Ishikawa (cell line): ENCODE results near the gene PDXDC1.

Experiments used
- CEBPB ChIP-seq: IDR thresholded peaks from 2 replicates; pipeline ENCODE4 v1.6.1; 2012
- CREB1 ChIP-seq: IDR thresholded peaks from 2 replicates; pipeline ENCODE4 v1.6.1; 2012; ENCODE audit warnings: low read depth
- EP300 ChIP-seq: IDR thresholded peaks from 2 replicates; pipeline ENCODE4 v1.6.1; 2012; ENCODE audit warnings: borderline replicate concordance
- MAX ChIP-seq: IDR thresholded peaks from 2 replicates; pipeline ENCODE4 v1.6.1; 2012
- NFIC ChIP-seq: IDR thresholded peaks from 2 replicates; pipeline ENCODE4 v1.6.1; 2012
- REST ChIP-seq: IDR thresholded peaks from 2 replicates; pipeline ENCODE4 v1.6.1; 2012; ENCODE audit warnings: low read depth, mild to moderate bottlenecking
- TCF12 ChIP-seq: IDR thresholded peaks from 2 replicates; pipeline ENCODE4 v1.6.1; 2012; ENCODE audit warnings: low read depth
- TEAD4 ChIP-seq: IDR thresholded peaks from 2 replicates; pipeline ENCODE4 v1.6.1; 2012
- USF1 ChIP-seq: IDR thresholded peaks from 2 replicates; pipeline ENCODE4 v1.6.1; 2012

GRCh38 chr16:15053904-15054303 is 79.1 kb downstream of the PDXDC1 start:
- no peak for TF ChIP-seq EP300
- TF ChIP-seq TEAD4, result no peak
- no peak for TF ChIP-seq REST
- no peak for TF ChIP-seq USF1
- TF ChIP-seq MAX, result no peak
- TF ChIP-seq TCF12, result no peak
- TF ChIP-seq NFIC, result no peak
- no peak for TF ChIP-seq CREB1
- TF ChIP-seq CEBPB, result no peak
